GM21576 (cell line): Measurements from ENCODE around the gene ZEB2.

Source experiments
- ATAC-seq: cut with Tn5 transposase; IDR thresholded peaks from one replicate; pipeline ENCODE4 v1.9.1; 2021; ENCODE audit warnings: mild to moderate bottlenecking, moderate library complexity; ENCODE audit not compliant: unreplicated experiment

Gene ZEB2

GRCh38 chr2:144453486-144454158, 66.3 kb downstream of the ZEB2 start:
- ATAC-seq = no peak

- ATAC-seq = no peak
These were observed 67.0 kb downstream of the ZEB2 start for GRCh38 chr2:144452989-144453336.

- ATAC-seq = no peak
These were observed 67.5 kb downstream of the ZEB2 start for GRCh38 chr2:144452169-144452988.

GRCh38 chr2:144451443-144451842, 68.5 kb downstream of the ZEB2 start:
- ATAC-seq = no peak

- peak; percentile 49 for ATAC-seq
These were observed 70.9 kb downstream of the ZEB2 start for GRCh38 chr2:144449028-144449406.

- ATAC-seq = peak; percentile 22
These were observed 71.4 kb downstream of the ZEB2 start for GRCh38 chr2:144448389-144449027.

- no peak for ATAC-seq
These were observed 72.4 kb downstream of the ZEB2 start for GRCh38 chr2:144447535-144447934.

GRCh38 chr2:144446136-144446535, 73.8 kb downstream of the ZEB2 start:
- ATAC-seq = no peak

- no peak for ATAC-seq
These were observed 74.7 kb downstream of the ZEB2 start for GRCh38 chr2:144445196-144445595.

GRCh38 chr2:144443837-144444817, 75.8 kb downstream of the ZEB2 start:
- ATAC-seq = no peak

- ATAC-seq = no peak
These were observed 78.2 kb downstream of the ZEB2 start for GRCh38 chr2:144441711-144442141.

- no peak for ATAC-seq
These were observed 79.9 kb downstream of the ZEB2 start for GRCh38 chr2:144439993-144440392.

GRCh38 chr2:144438801-144439631, 80.9 kb downstream of the ZEB2 start:
- no peak for ATAC-seq

- no peak for ATAC-seq
These were observed 82.3 kb downstream of the ZEB2 start for GRCh38 chr2:144437636-144438035.

- no peak for ATAC-seq
These were observed 85.3 kb downstream of the ZEB2 start for GRCh38 chr2:144434425-144435222.

- ATAC-seq = no peak
These were observed 87.0 kb downstream of the ZEB2 start for GRCh38 chr2:144432921-144433320.

- ATAC-seq = no peak
These were observed 87.9 kb downstream of the ZEB2 start for GRCh38 chr2:144431998-144432397.

GRCh38 chr2:144431392-144431783, 88.5 kb downstream of the ZEB2 start:
- ATAC-seq = no peak
